ENCODE data around the gene DHRS13. TPM values are rescaled to one million over a fixed set of nuclear protein-coding genes. Genes with fewer than 3 reads are reported as not detected.
"Not testable (repeated sequence)": the region's sequence is repeated elsewhere in the genome, so short reads cannot be mapped to it uniquely, and the experiment has no call there.

The DHRS13 gene
- total and polyA plus RNA-seq, 2 donors (not counting 1 experiment from before 2014, with no cell fraction given): 2.6 to 7.8 TPM

DNA sequence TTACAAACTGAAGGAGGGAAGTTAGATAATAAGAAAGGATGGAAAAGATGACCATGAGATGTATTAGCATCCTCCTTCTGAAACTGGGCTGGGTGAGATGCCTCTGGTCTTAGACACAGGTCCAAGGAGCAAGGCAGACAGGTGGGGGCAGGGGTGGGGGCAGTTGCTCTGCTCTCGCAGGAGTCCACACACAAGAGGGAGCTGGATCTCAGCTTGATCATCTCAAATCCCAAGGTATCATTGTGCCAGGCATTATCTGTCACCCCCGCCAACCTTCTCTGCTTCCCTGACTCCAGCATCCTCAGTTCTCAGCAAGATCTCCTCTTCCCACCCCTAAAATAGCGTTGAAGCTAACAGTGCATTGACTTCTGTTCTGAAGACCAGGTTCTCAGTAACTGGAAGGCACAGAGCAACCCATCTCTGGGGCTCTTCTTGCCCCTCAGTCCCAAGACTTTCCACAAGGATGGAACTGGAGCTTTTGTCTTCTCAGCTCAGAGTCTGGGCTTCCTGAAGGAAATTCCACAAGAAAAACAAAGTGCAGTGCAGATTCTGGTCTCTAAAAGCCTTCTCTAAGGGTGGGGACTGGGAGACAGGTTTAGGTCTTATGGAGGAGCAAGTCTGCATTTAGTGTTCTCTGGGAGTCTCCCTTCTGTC, 7.0 kb downstream of the DHRS13 start:
- Histone ChIP-seq H2AFZ (ENCODE audit: low read length) (no peak overlapping the region), H3K4me3 (replicated peaks in 1 of 4; ENCODE audit: control extremely low read depth in 1 of 4, insufficient read depth in 1 of 4, low read depth in 3 of 4, low read length in 4 of 4) (peak overlapping the region in 3 of 4 experiments; percentile 59 to 97 (median 85)), H3K9ac (ENCODE audit: insufficient read depth, low read length) (peak overlapping the region; percentile 14), H3K27me3 (ENCODE audit: control insufficient read depth, insufficient read depth, low read length) (no peaks in the 10 kb centered on the region), H3K4me1 (ENCODE audit: control insufficient read depth, extremely low read depth, insufficient read depth, low read length) (peaks cover 12% of the 10 kb centered on the region), H3K9me3 (ENCODE audit: control insufficient read depth, insufficient read depth, low read depth, low read length) (no peaks in the 10 kb centered on the region), H4K20me1 (ENCODE audit: control insufficient read depth, extremely low read depth, insufficient read depth, low read length) (no peaks in the 10 kb centered on the region), H3K4me2 (ENCODE audit: extremely low read depth, insufficient read depth, low read length) (peak overlapping the region; percentile 85), H3K36me3 (ENCODE audit: control insufficient read depth, insufficient read depth, low read length) (peaks cover 3% of the 10 kb centered on the region), H3K79me2 (ENCODE audit: control insufficient read depth, insufficient read depth, low read length) (peaks cover 9% of the 10 kb centered on the region), H3K27ac (ENCODE audit: insufficient read depth, low read length) (no peak overlapping the region)
- TF ChIP-seq, protein P1, sequence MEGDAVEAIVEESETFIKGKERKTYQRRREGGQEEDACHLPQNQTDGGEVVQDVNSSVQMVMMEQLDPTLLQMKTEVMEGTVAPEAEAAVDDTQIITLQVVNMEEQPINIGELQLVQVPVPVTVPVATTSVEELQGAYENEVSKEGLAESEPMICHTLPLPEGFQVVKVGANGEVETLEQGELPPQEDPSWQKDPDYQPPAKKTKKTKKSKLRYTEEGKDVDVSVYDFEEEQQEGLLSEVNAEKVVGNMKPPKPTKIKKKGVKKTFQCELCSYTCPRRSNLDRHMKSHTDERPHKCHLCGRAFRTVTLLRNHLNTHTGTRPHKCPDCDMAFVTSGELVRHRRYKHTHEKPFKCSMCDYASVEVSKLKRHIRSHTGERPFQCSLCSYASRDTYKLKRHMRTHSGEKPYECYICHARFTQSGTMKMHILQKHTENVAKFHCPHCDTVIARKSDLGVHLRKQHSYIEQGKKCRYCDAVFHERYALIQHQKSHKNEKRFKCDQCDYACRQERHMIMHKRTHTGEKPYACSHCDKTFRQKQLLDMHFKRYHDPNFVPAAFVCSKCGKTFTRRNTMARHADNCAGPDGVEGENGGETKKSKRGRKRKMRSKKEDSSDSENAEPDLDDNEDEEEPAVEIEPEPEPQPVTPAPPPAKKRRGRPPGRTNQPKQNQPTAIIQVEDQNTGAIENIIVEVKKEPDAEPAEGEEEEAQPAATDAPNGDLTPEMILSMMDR (conservative IDR thresholded peaks at IDR 0.05 in 1 of 2, IDR thresholded peaks at IDR 0.05 in 1 of 2; ENCODE audit: low read depth in 1 of 2, low read length in 2 of 2): no peak
- TF ChIP-seq EZH2 (IDR thresholded peaks at IDR 0.05; ENCODE audit: low read length, missing control alignments): no peak
- no peak for DNase-seq (ENCODE audit: low read depth in 2 of 2)

DNA sequence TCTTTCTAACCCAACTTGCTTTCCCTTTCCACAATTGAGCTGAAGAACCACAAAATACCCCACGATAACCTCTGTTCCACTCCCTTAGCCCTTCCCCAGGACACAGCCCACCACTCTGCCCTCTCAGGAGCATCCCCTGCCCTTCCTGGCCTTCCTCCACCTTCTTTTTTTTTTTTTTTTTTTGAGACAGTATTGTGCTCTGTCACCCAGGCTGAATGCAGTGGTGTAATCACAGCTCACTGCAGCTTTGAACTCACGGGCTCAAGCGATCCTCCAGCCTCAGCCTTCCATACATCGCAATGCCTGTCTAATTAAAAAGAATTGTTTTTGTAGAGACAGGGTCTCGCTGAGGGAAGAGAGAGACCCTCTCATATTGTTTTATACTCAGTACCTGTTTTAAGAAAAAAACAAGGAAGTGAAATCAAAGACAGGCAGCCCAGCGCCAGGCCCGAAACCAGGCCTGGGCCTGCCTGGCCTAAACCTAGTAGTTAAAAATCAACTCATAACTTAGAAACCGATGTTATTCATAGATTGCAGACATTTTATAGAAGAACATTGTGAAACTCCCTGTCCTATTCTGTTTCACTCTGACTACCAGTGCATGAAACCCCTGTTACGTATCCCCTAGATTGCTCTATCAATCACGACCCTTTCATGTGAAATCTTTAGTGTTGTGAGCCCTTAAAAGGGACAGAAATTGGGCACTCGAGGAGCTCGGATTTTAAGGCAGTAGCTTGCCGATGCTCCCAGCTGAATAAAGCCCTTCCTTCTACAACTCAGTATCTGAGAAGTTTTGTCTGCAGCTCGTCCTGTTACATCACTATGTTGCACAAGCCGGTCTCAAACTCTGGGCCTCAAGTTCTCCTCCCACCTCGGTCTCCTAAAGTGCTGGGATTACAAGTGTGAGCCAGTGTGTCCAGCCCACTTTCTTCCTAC, 9.4 kb downstream of the DHRS13 start:
- not testable (repeated sequence) for DNase-seq (ENCODE audit: low read depth in 2 of 2); H3K27me3 ChIP-seq (ENCODE audit: control insufficient read depth, insufficient read depth, low read length); H3K9me3 ChIP-seq (ENCODE audit: control insufficient read depth, insufficient read depth, low read depth, low read length); H3K4me3 ChIP-seq (replicated peaks in 1 of 4; ENCODE audit: control extremely low read depth in 1 of 4, insufficient read depth in 1 of 4, low read depth in 3 of 4, low read length in 4 of 4); H3K4me2 ChIP-seq (ENCODE audit: extremely low read depth, insufficient read depth, low read length); H3K36me3 ChIP-seq (ENCODE audit: control insufficient read depth, insufficient read depth, low read length); H4K20me1 ChIP-seq (ENCODE audit: control insufficient read depth, extremely low read depth, insufficient read depth, low read length); H2AFZ ChIP-seq (ENCODE audit: low read length); H3K9ac ChIP-seq (ENCODE audit: insufficient read depth, low read length); H3K27ac ChIP-seq (ENCODE audit: insufficient read depth, low read length); H3K79me2 ChIP-seq (ENCODE audit: control insufficient read depth, insufficient read depth, low read length)
- peaks cover 12% of the 10 kb centered on the region for H3K4me1 ChIP-seq (ENCODE audit: control insufficient read depth, extremely low read depth, insufficient read depth, low read length)

DNA sequence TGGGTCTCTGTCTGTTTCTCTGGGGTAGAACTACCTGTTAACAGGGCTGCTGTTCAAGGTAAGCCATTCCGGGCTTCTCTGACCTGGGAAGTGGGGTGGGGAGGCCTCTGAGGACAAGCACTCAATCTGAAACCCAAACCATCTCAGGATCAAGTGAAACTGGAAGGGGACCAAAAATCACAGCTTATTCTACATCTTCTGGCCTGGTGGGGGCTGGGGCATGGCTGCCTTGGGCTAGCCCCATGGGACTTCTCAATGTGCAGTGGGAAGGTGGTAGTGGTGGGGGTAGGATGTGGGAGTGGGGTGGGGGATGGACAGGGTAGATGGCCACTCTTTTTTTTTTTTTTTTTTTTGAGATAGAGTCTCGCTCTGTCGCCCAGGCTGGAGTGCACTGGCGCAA, 10.9 kb downstream of the DHRS13 start:
- Histone ChIP-seq H3K4me2 (ENCODE audit: extremely low read depth, insufficient read depth, low read length) (no peak overlapping the region), H3K9ac (ENCODE audit: insufficient read depth, low read length) (no peak overlapping the region), H3K4me3 (replicated peaks in 1 of 4; ENCODE audit: control extremely low read depth in 1 of 4, insufficient read depth in 1 of 4, low read depth in 3 of 4, low read length in 4 of 4) (no peak overlapping the region), H3K27ac (ENCODE audit: insufficient read depth, low read length) (no peak overlapping the region), H3K27me3 (ENCODE audit: control insufficient read depth, insufficient read depth, low read length) (no peaks in the 10 kb centered on the region), H3K36me3 (ENCODE audit: control insufficient read depth, insufficient read depth, low read length) (peaks cover 3% of the 10 kb centered on the region), H3K4me1 (ENCODE audit: control insufficient read depth, extremely low read depth, insufficient read depth, low read length) (peaks cover 9% of the 10 kb centered on the region), H3K79me2 (ENCODE audit: control insufficient read depth, insufficient read depth, low read length) (peaks cover 9% of the 10 kb centered on the region), H4K20me1 (ENCODE audit: control insufficient read depth, extremely low read depth, insufficient read depth, low read length) (no peaks in the 10 kb centered on the region), H2AFZ (ENCODE audit: low read length) (no peak overlapping the region), H3K9me3 (ENCODE audit: control insufficient read depth, insufficient read depth, low read depth, low read length) (no peaks in the 10 kb centered on the region)
- DNase-seq (ENCODE audit: low read depth in 2 of 2): no peak
- TF ChIP-seq, protein P1 (conservative IDR thresholded peaks at IDR 0.05 in 1 of 2, IDR thresholded peaks at IDR 0.05 in 1 of 2; ENCODE audit: low read depth in 1 of 2, low read length in 2 of 2): no peak
- TF ChIP-seq EZH2 (IDR thresholded peaks at IDR 0.05; ENCODE audit: low read length, missing control alignments): no peak

All from fibroblast of lung (primary cell).